HG03442 (cell line): ENCODE results near the gene FBXO22.
"Not testable (repeated sequence)": the region's sequence is repeated elsewhere in the genome, so short reads cannot be mapped to it uniquely, and the experiment has no call there.

Experiments
- ATAC-seq: cut with Tn5 transposase; IDR thresholded peaks from one replicate; pipeline ENCODE4 v1.9.1; 2021; ENCODE audit warnings: mild to moderate bottlenecking, moderate library complexity; ENCODE audit not compliant: unreplicated experiment

FBXO22 gene

DNA sequence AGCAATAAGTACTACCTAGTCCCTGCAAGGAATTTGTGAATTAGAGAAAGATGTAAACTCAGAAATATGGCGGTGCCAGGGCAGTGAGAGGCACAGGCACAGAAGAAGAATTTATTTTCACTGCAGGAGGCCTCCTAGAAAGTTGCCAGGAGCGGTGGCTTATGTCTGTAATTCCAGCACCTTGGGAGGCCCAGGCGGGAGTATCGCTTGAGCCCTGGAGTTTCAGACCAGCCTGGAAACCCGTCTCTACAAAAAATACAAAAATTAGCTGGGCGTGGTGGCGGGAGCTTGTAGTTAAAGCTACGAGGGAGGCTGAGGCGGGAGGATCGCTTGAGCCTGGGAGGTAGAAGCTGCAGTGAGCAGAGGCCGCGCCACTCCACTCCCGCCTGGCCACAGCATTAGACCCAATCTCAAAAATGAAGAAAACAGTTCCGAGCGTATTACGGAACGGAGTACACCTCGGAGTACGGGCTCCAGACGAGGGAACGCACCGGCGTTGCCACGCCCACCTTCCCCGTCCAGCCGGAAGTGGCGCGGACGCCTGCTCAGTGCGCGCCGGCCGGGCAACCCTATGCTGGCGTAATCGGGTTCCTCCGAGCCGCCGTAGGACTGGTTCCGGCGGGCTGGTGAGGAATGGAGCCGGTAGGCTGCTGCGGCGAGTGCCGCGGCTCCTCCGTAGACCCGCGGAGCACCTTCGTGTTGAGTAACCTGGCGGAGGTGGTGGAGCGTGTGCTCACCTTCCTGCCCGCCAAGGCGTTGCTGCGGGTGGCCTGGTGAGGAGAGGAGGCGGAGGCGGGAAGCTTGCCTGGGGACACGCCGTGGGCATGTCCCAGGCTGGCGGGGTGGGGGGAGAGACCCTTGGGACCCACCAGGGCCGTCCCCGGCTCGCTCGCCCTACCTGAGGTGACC is at the start of gene FBXO22:
TSS of gene FBXO22 (plus strand) at position 548 of the 909 bp plus-strand sequence. CDS start at position 634, 86 bp downstream.
- ATAC-seq, result peak; percentile 91

DNA sequence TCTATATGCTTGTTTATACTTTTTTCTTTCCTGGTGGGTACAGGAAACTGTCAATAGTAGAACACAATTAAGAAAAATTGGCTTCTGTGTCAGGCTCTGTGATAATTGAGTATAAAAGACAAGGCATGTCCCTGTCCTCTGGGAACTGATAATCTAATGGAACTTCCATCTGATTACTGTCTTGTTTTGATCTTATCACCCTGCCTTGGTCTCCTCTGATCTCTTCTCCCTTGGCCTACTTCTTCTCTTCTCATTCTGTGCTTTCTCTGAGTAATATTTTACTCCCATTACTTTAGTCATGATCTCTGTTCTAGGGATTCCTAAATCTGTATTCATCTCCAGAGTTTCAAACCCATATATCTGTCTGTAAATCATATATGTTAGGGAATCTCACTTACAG is 45.8 kb upstream of the FBXO22 start:
- no peak for ATAC-seq

DNA sequence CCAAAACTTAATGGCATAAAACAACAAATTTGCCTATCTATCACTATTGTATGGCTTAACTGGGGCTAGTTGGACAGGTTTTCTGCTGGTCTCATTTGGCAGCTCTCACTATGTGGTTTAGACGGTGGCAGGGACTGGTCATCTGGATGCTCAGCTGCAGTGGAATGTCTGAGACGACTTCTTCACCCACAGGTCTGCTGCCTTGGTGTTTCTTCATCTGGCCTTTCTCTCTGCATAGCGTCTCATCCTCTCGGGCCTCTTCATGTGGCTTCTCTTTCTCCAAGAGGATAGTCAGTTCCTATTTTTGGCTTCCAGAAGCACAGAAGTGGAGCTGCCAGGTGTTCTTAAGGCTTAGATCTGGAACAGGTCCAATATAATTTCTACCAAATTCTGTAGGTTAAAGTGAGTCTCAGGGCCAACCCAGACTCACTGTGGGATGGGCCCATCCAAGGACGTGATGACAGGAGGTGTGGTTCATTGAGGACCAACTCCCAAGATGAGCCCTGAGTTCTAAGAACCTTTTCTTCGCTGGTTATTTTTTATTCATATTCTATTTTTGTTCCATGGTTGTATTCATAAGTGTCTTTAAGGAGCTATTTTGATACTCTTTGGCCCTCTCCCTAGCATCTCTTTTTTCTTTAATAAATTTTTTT is 41.8 kb upstream of the FBXO22 start:
- ATAC-seq, result no peak

DNA sequence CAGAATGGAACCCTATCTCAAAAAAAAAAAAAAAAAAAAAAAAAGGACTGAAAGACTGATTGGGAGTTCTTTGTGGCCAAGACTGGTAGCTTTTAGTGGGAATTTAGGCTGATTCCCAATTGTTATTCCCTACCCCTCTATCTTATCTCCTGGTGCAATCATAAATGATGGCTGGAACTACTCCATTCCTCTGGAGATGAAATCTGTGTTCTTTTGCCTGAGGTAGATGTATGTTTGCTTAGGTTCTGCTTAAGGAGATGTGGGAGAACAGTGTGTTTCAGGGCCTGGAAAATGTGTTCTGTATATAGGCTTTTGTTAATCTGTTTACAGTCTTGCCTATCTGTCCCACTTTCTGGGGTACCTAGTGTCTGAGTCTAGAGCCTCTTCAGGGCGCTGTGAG is 40.9 kb upstream of the FBXO22 start:
- ATAC-seq, result no peak

GRCh38 chr15:75864213-75865059 is 39.2 kb upstream of the FBXO22 start:
- ATAC-seq, result no peak

DNA sequence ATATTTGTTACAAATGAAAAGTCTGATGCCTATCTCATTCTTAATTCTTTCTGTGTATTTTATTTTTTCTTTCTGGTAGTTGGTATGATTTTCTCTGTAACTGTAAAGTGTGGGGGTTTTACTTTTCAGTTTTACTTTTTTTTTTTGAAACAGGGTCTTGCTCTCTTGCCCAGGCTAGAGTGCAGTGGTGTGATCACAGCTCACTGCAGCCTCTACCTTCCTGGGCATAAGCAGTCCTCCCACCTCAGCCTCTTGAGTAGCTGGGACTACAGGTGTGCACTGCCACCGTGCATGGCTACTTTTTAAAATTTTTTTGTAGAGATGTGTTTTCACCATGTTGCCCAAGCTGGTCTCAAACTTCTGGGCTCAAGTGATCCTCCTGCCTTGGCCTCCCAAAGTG is 37.6 kb upstream of the FBXO22 start:
- not testable (repeated sequence) for ATAC-seq

GRCh38 chr15:75866916-75867315 is 36.8 kb upstream of the FBXO22 start:
- ATAC-seq, result no peak

- no peak for ATAC-seq
These were observed 36.2 kb upstream of the FBXO22 start for GRCh38 chr15:75867449-75867848.

GRCh38 chr15:75868019-75868418 is 35.7 kb upstream of the FBXO22 start:
- no peak for ATAC-seq

DNA sequence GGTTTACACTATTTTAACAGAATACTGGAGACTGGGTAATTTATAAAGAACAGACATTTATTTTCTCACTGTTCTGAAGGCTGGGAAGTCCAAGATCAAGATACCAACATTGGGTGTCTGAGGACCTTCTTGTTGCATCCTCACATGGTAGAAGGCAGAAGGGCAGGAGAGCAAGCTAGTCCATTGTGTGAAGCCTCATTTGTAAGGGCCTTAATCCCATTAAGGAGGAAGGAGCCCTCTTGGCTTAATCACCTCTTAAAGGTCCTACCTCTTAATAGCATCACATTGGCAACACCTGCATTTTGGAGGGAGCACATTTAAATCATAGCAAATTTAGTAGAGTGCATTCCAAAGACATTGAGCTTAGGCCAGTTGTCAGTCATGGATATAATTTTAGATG is 34.2 kb upstream of the FBXO22 start:
- ATAC-seq, result no peak

DNA sequence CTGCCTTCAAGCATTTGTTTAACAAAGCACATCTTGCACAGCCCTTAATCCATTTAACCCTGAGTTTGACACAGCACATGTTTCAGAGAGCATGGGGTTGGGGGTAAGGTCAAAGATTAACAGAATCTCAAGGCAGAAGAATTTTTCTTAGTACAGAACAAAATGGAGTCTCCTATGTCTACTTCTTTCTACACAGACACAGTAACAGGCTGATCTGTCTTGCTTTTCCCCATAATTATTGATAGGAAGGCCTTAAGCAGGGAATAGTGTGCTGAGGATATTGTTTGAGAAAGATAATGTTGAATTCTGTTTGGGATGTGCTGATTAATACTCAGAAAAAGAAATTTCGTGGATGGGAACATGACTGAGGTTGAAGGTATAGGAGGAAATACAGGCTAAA is 32.1 kb upstream of the FBXO22 start:
- ATAC-seq, result not testable (repeated sequence)

GRCh38 chr15:75872403-75872990 is 31.2 kb upstream of the FBXO22 start:
- no peak for ATAC-seq

DNA sequence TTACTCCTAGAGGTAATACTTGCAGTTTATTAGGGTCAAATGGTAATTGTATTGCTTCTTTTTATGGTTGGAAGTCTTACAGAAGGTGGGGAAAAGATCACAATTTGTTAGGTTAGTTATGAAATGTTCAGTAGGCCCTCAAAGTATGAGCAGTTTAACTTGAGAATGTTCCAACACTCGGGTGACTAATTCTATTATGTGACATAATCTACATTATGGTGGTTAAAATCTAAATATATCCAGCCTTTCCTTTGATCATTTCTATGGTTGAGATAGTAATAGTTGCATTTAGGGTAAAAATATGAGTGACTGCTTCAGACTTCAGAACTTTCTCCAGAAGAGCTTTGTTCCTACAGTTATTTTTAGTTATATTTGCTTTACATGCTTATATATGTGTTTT is 19.6 kb upstream of the FBXO22 start:
- no peak for ATAC-seq

GRCh38 chr15:75887178-75887577 is 16.5 kb upstream of the FBXO22 start:
- no peak for ATAC-seq

GRCh38 chr15:75891895-75892294 is 11.8 kb upstream of the FBXO22 start:
- ATAC-seq, result no peak

DNA sequence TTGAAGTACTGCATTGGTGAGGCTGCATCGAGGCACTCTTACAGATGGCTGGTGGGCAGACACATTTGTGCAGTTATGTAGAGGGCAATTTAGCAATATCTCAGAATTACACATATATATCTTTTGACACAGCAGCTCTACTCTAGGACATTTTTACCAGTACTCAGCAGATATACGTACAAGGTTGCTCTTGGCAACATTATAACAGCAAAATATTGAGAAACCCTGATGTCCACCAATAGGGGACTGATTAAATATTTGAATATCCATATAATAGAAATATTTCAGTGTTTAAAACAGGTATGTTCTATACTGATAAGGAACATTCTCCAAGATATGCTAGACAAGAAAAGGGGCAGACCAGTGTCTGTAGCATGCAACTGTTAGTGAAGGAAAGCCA is 7.9 kb upstream of the FBXO22 start:
- ATAC-seq, result no peak

DNA sequence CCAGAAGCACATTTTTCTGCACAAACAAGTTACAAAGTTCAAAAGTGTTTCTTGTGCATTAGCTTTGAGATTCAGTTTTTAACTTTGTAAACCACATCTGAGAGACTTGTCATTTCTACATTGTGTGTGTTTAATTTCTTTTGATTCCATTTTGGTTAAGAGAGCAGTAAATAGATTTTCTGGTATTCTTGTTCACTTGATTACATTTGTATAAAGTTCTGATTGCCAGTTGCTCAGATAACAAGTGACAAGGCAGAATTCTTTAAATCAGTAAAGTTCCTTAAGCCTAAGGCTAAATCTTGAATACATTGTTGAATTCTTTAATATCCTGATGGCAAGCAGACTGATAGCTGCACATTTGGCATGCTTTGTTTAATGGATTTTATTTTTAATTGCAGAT is 3.1 kb upstream of the FBXO22 start:
- no peak for ATAC-seq

- ATAC-seq, result no peak
These were observed 1.5 kb upstream of the FBXO22 start for GRCh38 chr15:75902129-75902557.

- ATAC-seq, result no peak
These were observed 1.6 kb downstream of the FBXO22 start for GRCh38 chr15:75905231-75905630.

DNA sequence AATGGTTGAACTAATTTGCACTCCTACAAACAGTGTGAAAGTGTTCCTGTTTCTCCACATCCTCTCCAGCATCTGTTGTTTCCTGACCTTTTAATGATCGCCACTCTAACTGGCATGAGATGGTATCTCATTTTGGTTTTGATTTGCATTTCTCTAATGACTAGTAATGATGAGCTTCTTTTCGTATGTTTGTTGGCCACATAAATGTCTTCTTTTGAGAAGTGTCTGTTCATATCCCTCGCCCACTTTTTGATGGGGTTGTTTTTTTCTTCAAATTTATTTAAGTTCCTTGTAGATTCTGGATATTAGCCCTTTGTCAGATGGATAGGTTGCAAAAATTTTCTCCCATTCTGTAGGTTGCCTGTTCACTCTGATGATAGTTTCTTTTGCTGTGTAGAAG is 6.7 kb downstream of the FBXO22 start:
- not testable (repeated sequence) for ATAC-seq

- no peak for ATAC-seq
These were observed 13.3 kb downstream of the FBXO22 start for GRCh38 chr15:75916978-75917377.
